Right lobe of liver (tissue), 6 donors: ENCODE data around the gene PTPN13. TPM values are rescaled to one million over a fixed set of nuclear protein-coding genes. Genes with fewer than 3 reads are reported as not detected.

Source experiments
- ATAC-seq, 4 donors: fragments of 200-7000 bp; cut with Tn5 transposase; one replicate each; pipeline ENCODE4 v1.9.1; 2020; ENCODE audit warnings: mild to moderate bottlenecking in 4 of 4, moderate library complexity in 4 of 4
- DNase-seq, 3 donors: peaks; one replicate each; pipeline ENCODE4 v3.0.0-alpha.2; 2020
- H3K27ac ChIP-seq, 3 donors: fragments of 200-600 bp; one replicate each; pipeline ENCODE4 v1.8.0; 2022
- H3K27me3 ChIP-seq, 2 donors: fragments of 200-600 bp; one replicate each; pipeline ENCODE4 v1.8.0; 2022
- H3K36me3 ChIP-seq, 4 donors: fragments of 200-600 bp; sonication (generic) in 1 of 4; one replicate each; pipeline versions ENCODE4 v1.5.1 to v1.8.0; 2017 to 2022; ENCODE audit warnings: control low read depth in 1 of 4
- H3K4me1 ChIP-seq, 4 donors: fragments of 200-600 bp; sonication (generic) in 1 of 4; one replicate each; pipeline versions ENCODE4 v1.5.1 to v1.8.0; 2017 to 2022; ENCODE audit warnings: control low read depth in 1 of 4
- H3K4me3 ChIP-seq, 3 donors: fragments of 200-600 bp; one replicate each; pipeline ENCODE4 v1.8.0; 2022
- H3K9me3 ChIP-seq, 4 donors: fragments of 200-600 bp; sonication (generic) in 1 of 4; one replicate each; pipeline versions ENCODE4 v1.5.1 to v1.8.0; 2017 to 2022; ENCODE audit warnings: control low read depth in 1 of 4
- POLR2A ChIP-seq: fragments of 450-650 bp; IDR thresholded peaks from one replicate; pipeline ENCODE4 v1.6.1; 2017; ENCODE audit warnings: antibody characterized with exemption, mild to moderate bottlenecking
- WGBS: methylation state at CpG from one replicate; pipeline ENCODE4 v1.1.6; 2018; ENCODE audit warnings: low coverage, low lambda C conversion rate; ENCODE audit not compliant: insufficient coverage; ENCODE audit errors: missing lambda C conversion rate; 5-methylcytosine and 5-hydroxymethylcytosine counted together
- intact Hi-C, 2 donors: fragments of 100-400 bp; cut with DNase I; formaldehyde crosslinking; loops; one replicate each; pipeline versions ENCODE4 v1.11.2 to v1.14.1; 2022
- total RNA-seq, 6 experiments: library from RNA; depleted of rRNA in 2 of 6; stranded (reverse); fragments of >200 nt in 2 of 6; fragmentation: NEBNext Ultra II Directional in 3 of 6; extraction: Animal tissue kit (Norgen Biotek cat#: 25700) in 3 of 6; gene quantifications; one replicate each; pipeline versions ENCODE4 v1.1.0 to v1.2.4, GENCODE V29; 2016 to 2023
- TF ChIP-seq, protein P1 (sequence below), 4 donors: fragments of 200-600 bp in 3 of 4; fragments of 450-650 bp in 1 of 4; IDR thresholded peaks; one replicate each; pipeline versions ENCODE4 v1.5.1 to v1.8.0; 2016 to 2022; ENCODE audit warnings: antibody characterized with exemption in 4 of 4, mild to moderate bottlenecking in 2 of 4
- donor health status: DM: no; HTN: yes; CAD: no.
- donor health status: DM: no; HTN: no; CAD: no.
- donor health status: DM: no; HTN: no; CAD: no.
- donor health status: DM: no; HTN: yes; CAD: no.
- donor health status: DM: no; HTN: yes; CAD: no.

PTPN13 gene
- total RNA-seq, 6 experiments from 2014 or later = 0.73 to 2.2 (median 1.0) TPM

DNA sequence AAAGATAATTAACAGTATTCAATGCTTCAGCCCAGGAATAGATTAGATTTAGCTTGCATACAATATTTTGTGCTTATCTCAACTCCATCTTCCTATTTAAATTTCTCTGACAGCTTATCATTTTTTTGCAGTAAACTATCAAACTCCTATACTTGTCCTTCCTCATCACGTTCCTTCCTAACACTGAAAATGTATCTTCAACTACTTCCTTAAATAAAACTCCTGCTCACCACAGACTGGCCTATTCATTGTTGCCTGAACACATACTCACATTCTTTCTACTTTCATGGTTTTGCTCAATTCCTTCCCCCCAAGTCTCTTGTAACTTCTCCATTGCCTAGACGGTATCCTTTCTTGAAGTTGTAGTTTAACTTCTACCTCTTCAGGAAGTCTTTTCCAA lies 28.5 kb upstream of the PTPN13 start:
- intact Hi-C loops = no loop called here

DNA sequence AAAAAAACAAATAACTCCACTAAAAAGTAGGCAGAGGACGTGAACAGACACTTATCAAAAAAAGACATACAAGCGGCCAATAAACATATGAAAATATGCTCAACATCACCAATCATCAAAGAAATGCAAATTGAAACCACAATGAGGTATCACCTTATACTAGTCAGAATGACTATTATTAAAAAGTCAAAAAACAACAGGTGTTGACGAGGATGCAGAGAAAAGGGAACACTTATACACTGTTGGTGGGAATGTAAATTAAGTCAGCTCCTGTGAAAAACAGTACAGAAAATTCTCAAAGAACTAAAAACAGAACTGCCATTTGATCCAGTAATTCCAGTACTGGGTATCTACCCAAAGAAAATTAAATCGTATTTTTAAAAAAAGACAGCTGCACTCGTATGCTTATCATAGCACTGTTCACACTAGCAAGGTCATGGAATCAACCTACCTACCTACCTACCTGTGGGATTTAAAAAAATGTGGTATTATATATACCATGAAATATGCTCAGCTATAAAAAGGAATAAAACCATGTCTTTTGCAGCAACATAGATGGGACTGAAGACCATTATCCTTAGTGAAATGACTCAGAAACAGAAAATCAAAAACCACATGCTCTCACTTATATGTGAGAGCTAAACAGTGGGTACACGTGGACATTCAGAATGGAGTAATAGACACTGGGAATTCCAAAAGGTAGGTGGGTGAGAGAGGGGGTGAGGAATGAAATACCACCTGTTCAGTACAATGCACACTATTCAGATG lies 24.8 kb upstream of the PTPN13 start:
- TF ChIP-seq POLR2A = no peak
- TF ChIP-seq, protein P1, sequence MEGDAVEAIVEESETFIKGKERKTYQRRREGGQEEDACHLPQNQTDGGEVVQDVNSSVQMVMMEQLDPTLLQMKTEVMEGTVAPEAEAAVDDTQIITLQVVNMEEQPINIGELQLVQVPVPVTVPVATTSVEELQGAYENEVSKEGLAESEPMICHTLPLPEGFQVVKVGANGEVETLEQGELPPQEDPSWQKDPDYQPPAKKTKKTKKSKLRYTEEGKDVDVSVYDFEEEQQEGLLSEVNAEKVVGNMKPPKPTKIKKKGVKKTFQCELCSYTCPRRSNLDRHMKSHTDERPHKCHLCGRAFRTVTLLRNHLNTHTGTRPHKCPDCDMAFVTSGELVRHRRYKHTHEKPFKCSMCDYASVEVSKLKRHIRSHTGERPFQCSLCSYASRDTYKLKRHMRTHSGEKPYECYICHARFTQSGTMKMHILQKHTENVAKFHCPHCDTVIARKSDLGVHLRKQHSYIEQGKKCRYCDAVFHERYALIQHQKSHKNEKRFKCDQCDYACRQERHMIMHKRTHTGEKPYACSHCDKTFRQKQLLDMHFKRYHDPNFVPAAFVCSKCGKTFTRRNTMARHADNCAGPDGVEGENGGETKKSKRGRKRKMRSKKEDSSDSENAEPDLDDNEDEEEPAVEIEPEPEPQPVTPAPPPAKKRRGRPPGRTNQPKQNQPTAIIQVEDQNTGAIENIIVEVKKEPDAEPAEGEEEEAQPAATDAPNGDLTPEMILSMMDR (IDR thresholded peaks at IDR 0.05) = no peak
- Histone ChIP-seq H3K4me3 (no peak overlapping the region), H3K4me1 (no peaks in the 10 kb centered on the region), H3K36me3 (no peaks in the 10 kb centered on the region), H3K27ac (no peak overlapping the region), H3K9me3 (no peaks in the 10 kb centered on the region), H3K27me3 (no peaks in the 10 kb centered on the region)
- WGBS = 65% methylated on average over 6 of the region's 6 CpGs
- no peak for DNase-seq
- intact Hi-C loops = no loop called here
- ATAC-seq = no peak

More for the DNA sequence above, 28.5 kb upstream of the PTPN13 start:
- no peaks in the 10 kb centered on the region for H3K4me1 ChIP-seq
- no peak for DNase-seq
- H3K27ac ChIP-seq = no peak overlapping the region
- no peak overlapping the region for H3K4me3 ChIP-seq
- no peaks in the 10 kb centered on the region for H3K27me3 ChIP-seq
- TF ChIP-seq POLR2A = no peak
- TF ChIP-seq, protein P1 (IDR thresholded peaks at IDR 0.05) = no peak
- no peaks in the 10 kb centered on the region for H3K36me3 ChIP-seq
- WGBS = 43% methylated on average over 2 of the region's 2 CpGs
- H3K9me3 ChIP-seq = no peaks in the 10 kb centered on the region
- no peak for ATAC-seq

DNA sequence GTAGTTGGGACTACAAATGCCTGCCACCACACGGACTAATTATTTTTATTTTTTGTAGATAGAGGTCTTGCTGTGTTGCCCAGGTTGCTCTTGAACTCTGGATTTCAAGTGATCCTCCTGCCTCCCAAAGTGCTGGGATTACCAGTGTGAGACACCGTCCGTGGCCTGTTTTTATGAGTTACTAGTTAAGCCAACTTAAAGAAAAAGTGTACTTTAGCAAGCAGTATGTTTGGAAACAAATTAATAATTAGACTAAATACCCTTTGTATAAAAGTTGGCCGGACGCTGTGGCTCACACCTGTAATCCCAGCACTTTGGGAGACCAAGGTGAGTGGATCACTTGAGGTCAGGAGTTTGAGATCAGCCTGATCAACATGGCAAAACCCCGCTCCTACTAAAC lies 14.2 kb upstream of the PTPN13 start:
- H3K9me3 ChIP-seq = no peaks in the 10 kb centered on the region
- no peaks in the 10 kb centered on the region for H3K36me3 ChIP-seq
- DNase-seq (no peak), ATAC-seq (no peak)
- H3K4me3 ChIP-seq = no peak overlapping the region
- intact Hi-C loops = no loop called here
- H3K27ac ChIP-seq = no peak overlapping the region
- 24% methylated on average over 5 of the region's 6 CpGs for WGBS
- TF ChIP-seq, protein P1 (IDR thresholded peaks at IDR 0.05) = no peak
- no peak for TF ChIP-seq POLR2A
- H3K27me3 ChIP-seq = no peaks in the 10 kb centered on the region
- H3K4me1 ChIP-seq = no peaks in the 10 kb centered on the region

DNA sequence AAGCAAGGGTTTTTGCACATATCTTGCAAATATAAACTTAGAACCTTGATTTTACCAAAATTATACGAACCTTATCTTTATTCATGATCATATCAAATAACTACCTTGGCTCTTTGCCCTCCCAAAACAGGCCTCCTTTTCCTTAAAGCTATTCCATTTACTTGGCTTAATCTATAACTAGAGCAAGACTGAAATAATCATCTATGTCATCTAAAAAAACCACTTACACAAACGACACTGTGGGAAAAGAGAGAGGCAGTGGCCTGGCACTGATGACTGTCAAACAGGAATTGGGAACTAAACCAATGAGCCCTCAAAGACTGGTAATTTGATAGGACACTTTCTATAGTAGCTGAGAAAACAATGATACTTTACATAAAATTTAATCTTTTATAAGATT lies 11.7 kb upstream of the PTPN13 start:
- intact Hi-C loops = no loop called here
- ATAC-seq (no peak), DNase-seq (no peak)
- Histone ChIP-seq H3K27me3 (no peaks in the 10 kb centered on the region), H3K36me3 (no peaks in the 10 kb centered on the region), H3K27ac (no peak overlapping the region), H3K9me3 (no peaks in the 10 kb centered on the region), H3K4me3 (no peak overlapping the region), H3K4me1 (no peaks in the 10 kb centered on the region)
- 13% methylated on average over 2 of the region's 2 CpGs for WGBS
- TF ChIP-seq, protein P1 (IDR thresholded peaks at IDR 0.05) = no peak
- TF ChIP-seq POLR2A = no peak
